ENCODE measurements around the gene SNX1.

The SNX1 gene

DNA sequence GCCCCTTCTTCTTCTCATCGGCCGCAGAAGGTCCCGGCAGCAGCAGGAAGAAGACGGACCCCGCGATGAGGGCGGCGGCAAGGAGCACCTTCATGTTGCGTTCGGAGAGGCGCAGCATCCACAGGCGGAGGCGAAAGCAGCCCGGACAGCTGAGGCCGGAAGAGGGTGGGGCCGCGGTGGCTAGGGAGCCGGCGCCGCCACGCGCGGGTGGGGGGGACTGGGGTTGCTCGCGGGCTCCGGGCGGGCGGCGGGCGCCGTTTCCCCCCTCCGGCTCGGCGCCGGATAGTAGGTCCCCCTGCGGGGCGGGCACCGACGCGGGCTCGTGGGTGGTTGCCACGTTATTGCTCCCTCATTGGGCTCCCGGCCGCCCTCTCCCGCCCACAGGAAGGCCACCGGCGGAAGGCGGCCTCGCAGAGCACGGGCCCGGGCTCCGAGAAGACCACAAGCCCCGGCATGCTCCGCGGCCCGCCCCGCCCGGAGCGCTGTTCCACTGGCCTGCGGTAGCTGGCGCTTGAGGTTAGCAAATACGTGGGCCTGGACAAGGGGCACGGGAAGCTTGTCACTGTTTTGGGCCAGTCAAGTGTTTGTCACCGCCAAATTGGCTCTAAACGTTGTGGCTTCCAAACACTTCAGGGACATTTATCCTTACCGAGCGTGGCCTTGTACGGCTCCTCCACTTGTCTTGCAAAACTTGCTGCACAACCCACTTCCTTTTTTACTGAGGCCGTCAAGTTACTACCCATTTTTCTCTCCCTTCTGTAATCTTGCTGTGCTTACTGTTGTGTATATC lies 67.3 kb downstream of the SNX1 start, which contains the start of gene PPIB:
Gene PPIB (minus strand): TSS at position 154 of the 790 bp plus-strand sequence. CDS start 36 bp downstream, at position 118.
- H3K14ac ChIP-seq (ENCODE audit: low read length in 2 of 2) = peak within 1 kb of the TSS in 1 of 2 experiments; percentile 94
- H3K36me3 ChIP-seq (ENCODE audit: control insufficient read depth in 1 of 2, insufficient read depth in 2 of 2, low read depth in 1 of 2, low read length in 2 of 2) = peaks cover 30 to 33% of the 10 kb centered on the region in 2 experiments
- peak; percentile 98 for DNase-seq
- H4K8ac ChIP-seq (ENCODE audit: low read length) = peak within 1 kb of the TSS; percentile 97
- H2BK15ac ChIP-seq (ENCODE audit: low read depth, poor library complexity, severe bottlenecking) = no peak within 1 kb of the TSS
- H3K79me1 ChIP-seq (replicated peaks; ENCODE audit: low read length, poor library complexity, severe bottlenecking) = peaks cover 10% of the 10 kb centered on the region
- H3K27me3 ChIP-seq (ENCODE audit: control insufficient read depth in 1 of 2, insufficient read depth in 1 of 2, low read length in 2 of 2) = no peaks in the 10 kb centered on the region
- peak within 1 kb of the TSS; percentile 94 for H3K27ac ChIP-seq (ENCODE audit: low read length, poor library complexity, severe bottlenecking)
- no peaks in the 10 kb centered on the region for H3K9me3 ChIP-seq (ENCODE audit: control insufficient read depth, low read length)
- H2BK5ac ChIP-seq (ENCODE audit: low read depth, low read length, poor library complexity, severe bottlenecking) = no peak within 1 kb of the TSS
- H2BK120ac ChIP-seq (ENCODE audit: low read depth, low read length) = peak within 1 kb of the TSS; percentile 59
- peak within 1 kb of the TSS; percentile 86 for H2AFZ ChIP-seq (ENCODE audit: low read depth, low read length)
- H3K4me1 ChIP-seq (ENCODE audit: control insufficient read depth, insufficient read depth, low read depth, low read length) = peaks cover 25% of the 10 kb centered on the region
- no peak within 1 kb of the TSS for H2AK5ac ChIP-seq (ENCODE audit: low read length, severe bottlenecking)
- H4K91ac ChIP-seq (ENCODE audit: low read length) = peak within 1 kb of the TSS; percentile 91
- peak within 1 kb of the TSS; percentile 98 to 99 for H3K18ac ChIP-seq (ENCODE audit: low read depth in 1 of 2, low read length in 2 of 2)
- H3K9ac ChIP-seq (ENCODE audit: low read length) = peak within 1 kb of the TSS; percentile 99
- no peak within 1 kb of the TSS for H3K23ac ChIP-seq (ENCODE audit: low read length in 2 of 2)
- peak within 1 kb of the TSS; percentile 73 for H3K4me2 ChIP-seq (ENCODE audit: low read length, poor library complexity, severe bottlenecking)
- WGBS = under 1% methylated on average over 54 of the region's 69 CpGs
- H3K4ac ChIP-seq (ENCODE audit: low read depth in 1 of 2, low read length in 2 of 2) = peak within 1 kb of the TSS; percentile 89 to 99
- peak within 1 kb of the TSS in 1 of 2 experiments; percentile 35 for H2BK12ac ChIP-seq (ENCODE audit: low read length in 2 of 2)
- H3K4me3 ChIP-seq (ENCODE audit: insufficient read depth in 1 of 2, low read depth in 1 of 2, low read length in 2 of 2) = peak within 1 kb of the TSS; percentile 97 to 98

- Histone ChIP-seq H3K27me3 (ENCODE audit: control insufficient read depth in 1 of 2, insufficient read depth in 1 of 2, low read length in 2 of 2) (no peaks in the 10 kb centered on the region), H2BK12ac (ENCODE audit: low read length in 2 of 2) (no peak overlapping the region), H2AK5ac (ENCODE audit: low read length, severe bottlenecking) (no peak overlapping the region), H3K4me3 (ENCODE audit: insufficient read depth in 1 of 2, low read depth in 1 of 2, low read length in 2 of 2) (peak overlapping the region in 1 of 2 experiments; percentile 80), H3K4me2 (ENCODE audit: low read length, poor library complexity, severe bottlenecking) (no peak overlapping the region), H3K14ac (ENCODE audit: low read length in 2 of 2) (no peak overlapping the region), H3K18ac (ENCODE audit: low read depth in 1 of 2, low read length in 2 of 2) (peak overlapping the region in 1 of 2 experiments; percentile 13), H3K27ac (ENCODE audit: low read length, poor library complexity, severe bottlenecking) (peak overlapping the region; percentile 58), H3K9ac (ENCODE audit: low read length) (peak overlapping the region; percentile 87), H2BK5ac (ENCODE audit: low read depth, low read length, poor library complexity, severe bottlenecking) (no peak overlapping the region), H2AFZ (ENCODE audit: low read depth, low read length) (no peak overlapping the region), H4K91ac (ENCODE audit: low read length) (no peak overlapping the region), H3K4ac (ENCODE audit: low read depth in 1 of 2, low read length in 2 of 2) (peak overlapping the region in 1 of 2 experiments; percentile 40), H3K4me1 (ENCODE audit: control insufficient read depth, insufficient read depth, low read depth, low read length) (peaks cover 20% of the 10 kb centered on the region), H3K23ac (ENCODE audit: low read length in 2 of 2) (no peak overlapping the region), H3K36me3 (ENCODE audit: control insufficient read depth in 1 of 2, insufficient read depth in 2 of 2, low read depth in 1 of 2, low read length in 2 of 2) (peaks cover 22 to 28% of the 10 kb centered on the region in 2 experiments), H3K9me3 (ENCODE audit: control insufficient read depth, low read length) (no peaks in the 10 kb centered on the region), H2BK120ac (ENCODE audit: low read depth, low read length) (no peak overlapping the region), H2BK15ac (ENCODE audit: low read depth, poor library complexity, severe bottlenecking) (no peak overlapping the region), H3K79me1 (replicated peaks; ENCODE audit: low read length, poor library complexity, severe bottlenecking) (peaks cover 6% of the 10 kb centered on the region), H4K8ac (ENCODE audit: low read length) (no peak overlapping the region)
- peak; percentile 38 for DNase-seq
- 65% methylated on average over 14 of the region's 14 CpGs for WGBS
These were observed 68.0 kb downstream of the SNX1 start for GRCh38 chr15:64163659-64164362.

DNA sequence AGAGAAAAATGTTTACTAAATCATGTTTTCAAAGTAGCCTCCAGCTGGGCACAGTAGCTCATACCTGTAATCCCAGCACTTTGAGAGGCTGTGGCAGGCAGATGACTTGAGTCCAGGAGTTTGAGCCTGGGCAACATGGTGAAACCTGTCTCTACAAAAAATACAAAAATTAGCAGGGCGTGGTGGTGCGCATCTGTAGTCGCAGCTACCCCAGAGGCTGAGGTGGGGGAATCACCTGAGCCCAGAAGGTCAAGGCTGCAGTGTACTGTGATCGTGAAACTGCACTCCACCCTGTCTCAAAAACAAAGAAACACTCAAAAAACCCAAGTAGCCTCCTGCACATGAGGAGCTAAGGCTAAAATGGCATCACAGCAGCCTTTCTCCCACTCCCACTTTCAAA lies 68.7 kb downstream of the SNX1 start:
- Histone ChIP-seq H2BK12ac (ENCODE audit: low read length in 2 of 2) (no peak overlapping the region), H3K4me1 (ENCODE audit: control insufficient read depth, insufficient read depth, low read depth, low read length) (peaks cover 17% of the 10 kb centered on the region), H2AFZ (ENCODE audit: low read depth, low read length) (no peak overlapping the region), H3K4ac (ENCODE audit: low read depth in 1 of 2, low read length in 2 of 2) (no peak overlapping the region), H3K4me2 (ENCODE audit: low read length, poor library complexity, severe bottlenecking) (no peak overlapping the region), H3K4me3 (ENCODE audit: insufficient read depth in 1 of 2, low read depth in 1 of 2, low read length in 2 of 2) (no peak overlapping the region), H3K27ac (ENCODE audit: low read length, poor library complexity, severe bottlenecking) (no peak overlapping the region), H4K91ac (ENCODE audit: low read length) (no peak overlapping the region), H4K8ac (ENCODE audit: low read length) (no peak overlapping the region), H3K36me3 (ENCODE audit: control insufficient read depth in 1 of 2, insufficient read depth in 2 of 2, low read depth in 1 of 2, low read length in 2 of 2) (peaks cover 16 to 23% of the 10 kb centered on the region in 2 experiments), H3K23ac (ENCODE audit: low read length in 2 of 2) (no peak overlapping the region), H3K79me1 (replicated peaks; ENCODE audit: low read length, poor library complexity, severe bottlenecking) (peaks cover 4% of the 10 kb centered on the region), H3K14ac (ENCODE audit: low read length in 2 of 2) (no peak overlapping the region), H2AK5ac (ENCODE audit: low read length, severe bottlenecking) (no peak overlapping the region), H2BK5ac (ENCODE audit: low read depth, low read length, poor library complexity, severe bottlenecking) (no peak overlapping the region), H3K9me3 (ENCODE audit: control insufficient read depth, low read length) (no peaks in the 10 kb centered on the region), H3K27me3 (ENCODE audit: control insufficient read depth in 1 of 2, insufficient read depth in 1 of 2, low read length in 2 of 2) (no peaks in the 10 kb centered on the region), H3K18ac (ENCODE audit: low read depth in 1 of 2, low read length in 2 of 2) (no peak overlapping the region), H2BK120ac (ENCODE audit: low read depth, low read length) (no peak overlapping the region), H3K9ac (ENCODE audit: low read length) (no peak overlapping the region), H2BK15ac (ENCODE audit: low read depth, poor library complexity, severe bottlenecking) (no peak overlapping the region)
- WGBS = 93% methylated on average over 4 of the region's 4 CpGs
- no peak for DNase-seq

Data from mesenchymal stem cell (in vitro differentiated cells and primary cell).